ENCODE data around the gene SP100.

DNA sequence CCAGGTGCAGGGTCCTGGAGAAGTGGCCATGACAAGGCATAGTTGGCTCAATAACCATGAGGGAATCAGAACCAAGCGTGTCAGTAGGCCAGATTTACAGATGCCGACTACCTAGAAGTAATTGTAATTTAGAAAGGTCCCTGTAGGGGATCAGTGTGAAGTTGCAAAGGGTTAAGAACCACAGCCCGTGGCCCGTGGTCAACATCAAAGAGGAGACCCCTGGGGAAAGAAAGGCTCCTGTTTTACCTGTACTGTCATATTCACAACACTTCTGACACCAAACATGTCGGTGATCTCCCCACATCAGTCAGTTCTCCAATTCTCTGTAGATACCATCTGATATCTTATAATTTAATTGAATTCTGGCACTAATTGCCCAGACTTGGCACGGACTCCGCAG, 31.0 kb downstream of the SP100 start:
- TF ChIP-seq, protein P1, sequence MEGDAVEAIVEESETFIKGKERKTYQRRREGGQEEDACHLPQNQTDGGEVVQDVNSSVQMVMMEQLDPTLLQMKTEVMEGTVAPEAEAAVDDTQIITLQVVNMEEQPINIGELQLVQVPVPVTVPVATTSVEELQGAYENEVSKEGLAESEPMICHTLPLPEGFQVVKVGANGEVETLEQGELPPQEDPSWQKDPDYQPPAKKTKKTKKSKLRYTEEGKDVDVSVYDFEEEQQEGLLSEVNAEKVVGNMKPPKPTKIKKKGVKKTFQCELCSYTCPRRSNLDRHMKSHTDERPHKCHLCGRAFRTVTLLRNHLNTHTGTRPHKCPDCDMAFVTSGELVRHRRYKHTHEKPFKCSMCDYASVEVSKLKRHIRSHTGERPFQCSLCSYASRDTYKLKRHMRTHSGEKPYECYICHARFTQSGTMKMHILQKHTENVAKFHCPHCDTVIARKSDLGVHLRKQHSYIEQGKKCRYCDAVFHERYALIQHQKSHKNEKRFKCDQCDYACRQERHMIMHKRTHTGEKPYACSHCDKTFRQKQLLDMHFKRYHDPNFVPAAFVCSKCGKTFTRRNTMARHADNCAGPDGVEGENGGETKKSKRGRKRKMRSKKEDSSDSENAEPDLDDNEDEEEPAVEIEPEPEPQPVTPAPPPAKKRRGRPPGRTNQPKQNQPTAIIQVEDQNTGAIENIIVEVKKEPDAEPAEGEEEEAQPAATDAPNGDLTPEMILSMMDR (IDR thresholded peaks at IDR 0.05): no peak
- no peak for TF ChIP-seq POLR2A (IDR thresholded peaks at IDR 0.05)
